Hematopoietic multipotent progenitor cell treated with erythropoietin and hydrocortisone succinate and interleukin-3 and kit ligand, for 4 days (in vitro differentiated cells): ENCODE data around the gene PALM3.
"Not testable (repeated sequence)": the region's sequence is repeated elsewhere in the genome, so short reads cannot be mapped to it uniquely, and the experiment has no call there.

ENCODE experiments used
- DNase-seq: peaks from one replicate; pipeline ENCODE4 v3.0.0-alpha.2; 2015

PALM3 gene

GRCh38 chr19:14030997-14031718 is 30.7 kb downstream of the PALM3 start:
- no peak for DNase-seq

- DNase-seq: no peak
Observed at GRCh38 chr19:14028901-14029300, 33.0 kb downstream of the PALM3 start.

- DNase-seq: no peak
Observed at GRCh38 chr19:14027856-14028450, 33.9 kb downstream of the PALM3 start, which contains the start of gene RLN3. Gene RLN3 (plus strand): TSS chr19:14028148. CDS start chr19:14028205, 57 bp downstream.

GRCh38 chr19:14026652-14027192 is 35.2 kb downstream of the PALM3 start:
- DNase-seq: not testable (repeated sequence)

- peak; percentile 93 for DNase-seq
Observed at GRCh38 chr19:14023404-14024235, 38.3 kb downstream of the PALM3 start.

- DNase-seq: no peak
Observed at GRCh38 chr19:14022469-14022868, 39.4 kb downstream of the PALM3 start.

GRCh38 chr19:14021474-14021873 is 40.4 kb downstream of the PALM3 start:
- DNase-seq: no peak

GRCh38 chr19:14019739-14020138 is 42.1 kb downstream of the PALM3 start:
- not testable (repeated sequence) for DNase-seq

- DNase-seq: no peak
Observed at GRCh38 chr19:14019100-14019499, 42.8 kb downstream of the PALM3 start.

- DNase-seq: peak; percentile 92
Observed at GRCh38 chr19:14015524-14016035, 46.3 kb downstream of the PALM3 start.

GRCh38 chr19:14012378-14012915 is 49.4 kb downstream of the PALM3 start:
- DNase-seq: no peak

- DNase-seq: peak; percentile 93
Observed at GRCh38 chr19:14006766-14007562, 54.9 kb downstream of the PALM3 start.

- DNase-seq: peak; percentile 100
Observed at GRCh38 chr19:14006085-14006765, 55.7 kb downstream of the PALM3 start, which contains the start of gene RFX1. Gene RFX1 (minus strand): TSS chr19:14006320. CDS start chr19:13993843, 12,477 bp downstream.

- DNase-seq: peak; percentile 95
Observed at GRCh38 chr19:14005349-14006084, 56.4 kb downstream of the PALM3 start.

- peak; percentile 79 for DNase-seq
Observed at GRCh38 chr19:14004619-14005348, 57.1 kb downstream of the PALM3 start.
